NT2/D1 (cell line): ENCODE measurements around the gene CBR4.

ENCODE experiments used
- YY1 ChIP-seq: IDR thresholded peaks from 2 replicates; pipeline ENCODE4 v1.6.1; 2011; ENCODE audit not compliant: insufficient read length, insufficient read depth
- ZNF274 ChIP-seq: IDR thresholded peaks from 2 replicates; pipeline ENCODE4 v1.6.1; 2011; ENCODE audit warnings: mild to moderate bottlenecking, low read depth, low read length

DNA sequence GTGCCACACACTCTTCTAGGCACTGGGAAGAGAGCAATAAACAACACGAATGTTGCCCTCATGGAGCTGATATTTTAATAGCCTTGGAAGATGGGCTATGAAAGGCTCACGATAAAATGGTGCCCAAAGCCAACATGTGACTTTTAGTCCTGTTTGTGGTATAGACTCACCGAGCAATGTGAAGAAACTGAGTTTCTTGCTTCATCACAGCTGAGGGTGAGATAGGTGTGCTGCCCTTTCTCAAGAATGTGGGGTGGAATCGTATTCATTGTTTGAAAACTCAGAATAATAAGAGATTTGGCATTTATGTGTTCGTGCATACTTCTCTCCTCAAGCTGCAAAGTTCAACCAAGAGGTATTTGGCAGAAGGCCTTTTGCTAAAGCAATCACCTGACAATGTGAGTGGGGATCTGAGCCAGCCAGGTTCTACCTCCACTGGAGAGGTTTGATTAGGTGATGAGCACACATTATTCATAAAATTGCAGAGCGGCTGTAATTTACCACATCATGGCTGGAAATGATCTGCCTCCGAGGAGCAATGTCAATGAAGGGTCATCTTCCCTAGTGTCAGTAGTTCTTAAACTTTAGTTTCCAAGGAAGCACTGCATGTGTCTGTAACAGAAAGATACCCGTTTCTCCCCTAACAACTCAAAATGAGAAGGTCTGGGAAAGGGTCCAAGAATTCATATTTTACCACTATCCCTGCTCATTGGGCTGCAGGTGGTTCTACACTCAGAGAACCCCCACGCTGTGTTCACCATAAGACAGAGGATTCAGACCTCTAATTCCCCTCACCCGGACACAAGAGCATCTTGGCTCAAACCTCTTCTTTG, 41.9 kb upstream of the CBR4 start:
- TF ChIP-seq YY1: no peak
- no peak for TF ChIP-seq ZNF274
